Bone marrow (tissue), 2 donors: ENCODE measurements around the gene DGCR8.

Experiments used
- DNase-seq, 2 donors: peaks; one replicate each; lab custom pipeline; 2025; lab: John Stamatoyannopoulos, UW

The DGCR8 gene

DNA sequence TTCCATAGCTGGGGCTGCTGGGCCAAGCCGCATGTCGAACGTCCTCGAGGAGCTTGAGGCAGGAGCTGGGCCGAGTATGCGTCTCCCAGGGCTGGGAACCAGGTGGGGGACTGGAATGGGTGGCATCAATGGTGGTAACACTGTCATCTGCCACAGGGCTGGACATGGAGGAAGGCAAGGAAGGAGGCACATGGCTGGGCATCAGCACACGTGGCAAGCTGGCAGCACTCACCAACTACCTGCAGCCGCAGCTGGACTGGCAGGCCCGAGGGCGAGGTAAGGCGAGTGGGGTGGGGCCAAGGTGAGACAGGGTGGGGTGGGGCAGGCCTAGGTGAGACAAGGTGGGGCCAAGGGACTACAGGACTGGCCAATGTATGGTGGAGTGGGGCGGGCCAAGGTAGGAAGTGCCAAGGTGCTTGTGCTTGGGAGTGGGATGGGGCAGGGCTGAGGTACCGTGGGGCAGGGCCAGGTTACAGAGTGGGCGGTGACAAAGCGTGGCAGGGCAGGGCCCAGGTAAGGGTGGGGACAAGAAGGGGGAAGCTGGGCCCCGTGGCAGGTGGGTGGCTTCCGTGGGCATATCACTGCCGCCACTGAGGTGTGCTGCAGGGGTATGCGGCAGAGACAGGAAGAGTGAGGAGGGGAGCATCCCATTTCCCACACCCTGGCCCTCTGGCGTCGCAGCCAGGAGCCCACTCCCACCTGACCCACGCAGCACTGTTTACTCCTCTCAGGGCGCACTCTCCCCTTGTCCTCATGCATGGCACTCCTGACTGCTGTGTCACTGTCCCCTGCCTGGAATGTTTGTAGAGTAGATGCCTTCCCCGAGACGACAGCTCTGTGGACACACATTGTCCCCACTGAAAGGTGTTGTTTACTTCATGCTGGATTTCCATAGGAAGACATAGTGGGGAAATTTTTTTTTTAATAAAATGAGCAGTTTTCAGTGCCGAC, 27.5 kb upstream of the DGCR8 start:
- DNase-seq, result no peak

DNA sequence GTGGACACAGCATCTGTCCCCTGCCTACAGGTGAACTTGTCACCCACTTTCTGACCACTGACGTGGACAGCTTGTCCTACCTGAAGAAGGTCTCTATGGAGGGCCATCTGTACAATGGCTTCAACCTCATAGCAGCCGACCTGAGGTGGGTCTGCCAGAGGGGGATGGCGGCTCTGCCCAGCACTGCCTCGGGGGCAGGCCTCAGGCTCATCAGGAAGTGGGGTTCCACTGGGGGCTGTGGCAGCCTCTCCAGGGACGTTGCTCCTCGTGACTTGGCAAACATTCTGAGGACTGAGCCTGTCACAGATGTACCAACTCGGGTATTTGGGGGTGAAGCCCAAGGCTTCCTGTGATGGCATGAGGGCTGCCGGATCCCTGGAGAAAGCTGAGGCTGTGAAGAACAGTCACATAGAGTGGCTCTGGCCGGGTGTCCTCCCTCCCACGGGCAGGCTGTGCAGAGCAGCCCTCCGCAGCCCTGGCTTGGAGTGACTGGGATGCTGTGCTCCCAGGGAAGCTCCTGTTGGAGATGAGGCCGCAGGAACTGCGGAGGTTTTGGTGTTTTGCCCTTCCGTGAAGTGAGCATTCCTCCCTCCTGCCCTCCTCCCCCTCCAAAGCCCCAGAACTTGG, 26.5 kb upstream of the DGCR8 start:
- DNase-seq, result no peak

DNA sequence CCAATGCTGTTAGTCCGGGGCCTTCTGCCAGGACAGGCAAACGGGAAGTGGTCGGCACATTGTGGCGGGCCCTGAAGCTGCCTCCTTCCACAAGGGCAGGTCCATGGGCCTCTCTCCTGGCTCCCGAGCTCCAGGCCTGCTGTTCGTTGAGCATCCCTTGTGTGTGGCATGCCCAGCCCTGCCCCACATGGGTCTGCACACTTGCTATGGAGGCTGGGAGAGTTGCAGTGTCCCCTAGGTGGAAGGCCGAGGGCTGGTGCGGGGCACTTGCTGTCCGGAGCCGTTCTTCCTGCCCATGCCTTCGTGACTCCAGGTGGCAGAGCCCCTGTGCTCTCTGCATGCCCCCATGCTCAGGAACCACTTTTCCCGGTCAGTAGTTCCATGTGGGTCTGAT, 26.0 kb upstream of the DGCR8 start:
- no peak for DNase-seq

DNA sequence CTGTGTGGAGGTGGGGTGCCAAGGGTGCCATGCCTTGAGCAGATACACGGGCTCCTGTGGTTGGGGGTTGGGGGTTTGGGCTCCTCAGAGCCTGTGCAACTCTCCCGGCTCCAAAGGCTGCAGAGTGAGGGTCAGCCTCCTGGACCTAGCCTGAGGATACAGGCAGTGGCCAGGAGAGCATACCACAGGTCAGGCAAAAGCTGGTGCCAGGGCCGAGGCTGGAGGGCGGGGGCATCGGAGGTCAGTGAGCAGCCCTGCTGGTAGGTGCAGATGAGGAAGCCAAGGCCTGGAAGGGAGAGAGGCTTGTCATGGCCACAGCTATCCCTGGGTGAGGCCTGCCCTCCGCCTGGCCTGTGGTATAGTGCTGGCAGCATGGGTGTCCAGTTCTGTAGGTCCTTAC, 25.6 kb upstream of the DGCR8 start:
- no peak for DNase-seq

DNA sequence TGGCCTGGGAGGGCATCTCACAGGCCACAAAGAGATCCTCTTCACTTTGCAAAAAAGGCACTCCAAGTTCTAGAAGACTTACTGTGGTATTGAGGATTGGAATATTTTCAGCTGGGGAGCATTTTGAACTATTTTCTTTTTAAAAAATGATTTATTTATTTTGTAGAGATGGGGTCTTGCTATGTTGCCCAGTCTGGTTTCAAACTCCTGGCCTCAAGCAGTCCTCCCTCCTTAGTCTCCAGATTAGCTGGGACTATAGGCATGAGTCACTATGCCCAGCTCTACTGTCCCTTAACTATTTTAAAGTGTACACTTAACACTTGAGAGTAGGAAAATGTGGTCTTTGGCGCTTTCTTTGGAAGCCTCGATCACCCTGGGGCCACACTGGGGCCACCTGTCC, 24.9 kb upstream of the DGCR8 start:
- DNase-seq, result no peak

DNA sequence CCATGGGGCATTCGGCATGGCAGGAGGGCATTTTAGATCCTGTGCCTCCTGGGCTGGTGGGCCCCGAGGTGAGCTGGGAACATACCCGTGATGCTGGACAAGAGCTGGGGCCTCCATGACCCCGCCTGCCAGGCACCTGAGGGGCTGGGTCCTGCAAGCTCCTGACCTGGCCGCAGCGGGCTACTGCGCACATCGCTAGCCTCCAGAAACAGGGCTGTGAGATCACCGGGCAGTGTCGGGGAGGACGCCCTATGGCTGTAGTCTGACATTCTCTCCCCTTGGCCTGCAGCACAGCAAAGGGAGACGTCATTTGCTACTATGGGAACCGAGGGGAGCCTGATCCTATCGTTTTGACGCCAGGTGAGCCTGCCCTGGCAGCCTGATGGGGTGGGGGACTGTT, 24.4 kb upstream of the DGCR8 start:
- DNase-seq, result no peak

DNA sequence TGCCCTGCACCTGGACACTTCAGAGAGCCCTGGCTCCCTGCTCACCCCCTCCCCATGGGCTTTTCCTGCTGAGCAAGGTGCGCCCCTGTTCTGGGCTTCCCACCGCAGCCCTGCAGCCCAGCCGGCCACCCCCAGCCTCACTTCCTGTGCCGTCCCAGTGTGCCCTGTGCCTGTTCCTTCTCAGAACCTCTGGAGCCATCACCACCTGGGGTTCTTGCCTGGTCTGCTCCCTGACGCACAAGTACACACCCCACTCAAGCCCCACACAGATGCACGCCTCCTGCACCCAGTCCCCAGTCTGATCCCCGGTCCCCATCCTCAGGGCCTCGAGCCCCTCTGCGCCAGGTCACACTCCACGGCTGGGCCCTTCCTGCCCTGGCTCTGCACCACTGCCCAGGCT, 23.9 kb upstream of the DGCR8 start:
- DNase-seq, result no peak

DNA sequence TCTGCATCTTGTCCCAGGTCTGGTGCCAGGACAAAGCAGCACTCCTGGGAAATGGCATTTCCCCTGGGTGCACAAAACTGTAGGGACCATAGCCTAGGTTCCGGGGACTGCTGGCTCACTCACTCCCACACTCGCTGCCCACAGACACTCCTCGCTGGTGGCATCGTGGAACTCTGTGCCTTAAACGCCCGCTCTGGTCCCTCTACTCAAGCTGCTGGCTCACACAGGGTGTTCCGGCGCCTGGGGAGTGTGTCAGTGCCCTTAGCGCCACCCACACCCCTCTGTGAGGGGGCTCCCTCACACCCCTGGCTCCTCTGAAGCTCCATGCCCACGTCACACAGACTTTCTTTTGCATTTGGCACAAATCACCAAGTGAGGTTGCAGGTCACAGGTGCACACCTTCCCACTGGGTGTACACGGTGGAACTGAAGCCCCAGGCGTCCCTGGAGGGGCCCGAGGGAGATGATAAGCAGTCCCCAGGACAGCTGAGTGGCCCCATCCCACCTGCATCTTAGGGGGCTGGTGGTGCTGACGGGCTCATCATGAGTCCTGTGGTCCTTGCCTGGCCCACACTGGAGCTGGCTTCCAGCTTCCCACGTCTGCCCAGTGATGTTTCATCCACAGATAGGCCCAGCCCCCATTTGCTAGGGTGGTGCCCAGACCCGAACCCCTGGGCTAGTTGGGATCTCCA, 23.2 kb upstream of the DGCR8 start:
- no peak for DNase-seq

DNA sequence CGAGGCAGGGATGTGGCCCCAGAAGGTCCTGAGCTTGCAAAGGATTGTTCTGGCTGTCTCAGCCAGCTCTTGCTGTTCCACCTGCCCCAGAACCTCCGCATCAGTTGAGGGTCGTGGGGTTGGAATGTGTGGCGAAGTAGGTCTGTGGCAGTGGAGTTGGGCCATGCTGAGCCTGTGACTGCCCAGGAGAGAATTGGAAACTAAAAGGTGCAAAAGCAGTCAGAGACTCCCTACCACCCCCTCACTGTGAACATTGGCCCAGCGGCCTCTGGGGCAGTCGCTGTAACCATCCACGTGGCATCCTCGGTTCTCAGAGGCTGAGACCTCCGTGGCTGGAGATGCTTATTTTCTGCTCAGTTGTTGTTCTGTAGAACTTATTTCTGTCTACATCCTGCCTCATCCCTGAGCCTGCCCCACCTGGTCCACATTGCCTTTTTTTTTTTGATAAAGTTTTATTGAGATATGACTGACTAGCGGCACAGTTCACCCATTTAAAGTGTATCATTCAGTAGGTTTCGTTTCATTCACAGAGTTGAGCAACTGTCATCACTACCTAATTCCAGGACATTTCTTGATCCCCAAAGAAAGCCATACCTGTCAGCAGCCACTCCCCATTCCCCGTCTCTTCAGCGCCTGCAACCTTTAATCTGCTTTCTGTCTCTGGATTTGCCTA, 22.3 kb upstream of the DGCR8 start:
- DNase-seq, result no peak

DNA sequence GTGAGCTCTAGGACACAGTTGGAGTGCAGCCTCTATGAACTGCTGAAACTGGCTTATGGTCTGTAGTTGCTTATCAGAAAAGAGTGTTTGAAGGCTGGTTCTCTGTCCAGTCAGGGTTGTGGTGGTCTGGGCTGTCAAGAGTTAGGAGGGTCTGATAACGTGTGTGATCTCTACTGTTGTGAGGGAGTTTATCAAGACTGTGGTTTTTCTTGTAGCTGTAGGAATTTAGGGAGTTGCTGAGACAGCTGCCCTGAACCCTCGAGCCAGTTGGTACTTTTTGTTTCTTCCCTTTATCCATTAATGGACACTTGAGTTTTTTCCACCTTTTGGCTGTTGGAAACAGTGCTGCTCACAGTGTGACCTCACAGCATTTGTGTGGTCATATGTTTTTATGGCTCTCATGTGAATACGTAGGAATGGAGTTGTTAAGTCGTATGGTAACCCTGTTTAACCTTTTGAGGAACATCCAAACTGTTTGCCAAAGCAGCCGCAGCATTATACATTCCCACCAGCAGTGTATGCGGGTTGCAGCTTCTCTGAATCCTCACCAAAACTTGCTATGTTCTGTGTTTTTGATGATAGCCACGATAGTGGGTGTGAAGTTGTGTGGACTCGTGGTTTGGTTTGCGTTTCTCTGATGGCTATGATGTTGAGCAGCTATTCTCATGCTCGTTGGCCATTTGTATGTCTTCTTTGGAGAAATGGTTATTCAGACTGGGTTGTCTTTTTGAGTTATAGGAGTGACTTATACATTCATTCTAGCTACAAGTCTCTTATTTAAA, 20.9 kb upstream of the DGCR8 start:
- no peak for DNase-seq

DNA sequence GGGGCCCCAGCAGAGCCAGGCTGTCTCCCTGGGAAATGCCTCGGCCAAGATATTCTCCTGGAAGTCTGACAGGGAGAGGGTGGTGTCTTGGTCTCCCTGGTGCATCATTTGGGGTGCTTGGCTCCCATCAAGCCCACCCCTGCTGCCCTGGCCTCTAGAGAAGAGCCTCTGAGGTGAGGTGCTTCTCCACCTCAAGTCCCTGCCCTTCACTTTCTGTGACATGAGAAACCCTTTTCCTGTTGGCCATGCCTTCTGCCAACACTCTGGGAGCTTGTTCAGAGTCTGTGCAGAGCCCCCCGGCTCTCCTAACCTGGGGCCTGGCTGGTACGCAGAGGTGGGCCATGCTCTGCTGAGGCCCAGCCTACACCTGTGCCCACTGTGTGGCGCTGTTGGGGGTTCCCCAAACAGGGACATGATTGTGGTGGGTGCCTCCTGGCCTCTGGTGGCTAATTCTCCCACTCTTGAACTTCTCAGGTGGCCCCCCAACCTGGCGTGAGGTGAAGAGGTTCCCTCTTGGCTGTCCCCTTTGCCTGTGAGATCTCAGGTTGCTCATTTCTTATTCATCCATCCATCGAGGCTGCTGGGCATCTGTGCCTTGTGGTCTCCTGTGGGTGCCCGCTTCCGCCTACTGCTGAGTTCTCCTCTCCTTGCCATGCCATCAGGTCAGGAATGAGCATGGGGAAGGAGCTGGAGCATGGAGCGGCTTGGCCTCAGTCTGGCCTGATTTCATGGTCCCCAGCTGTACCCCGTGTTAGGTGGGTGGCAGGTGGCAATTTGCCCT, 19.2 kb upstream of the DGCR8 start:
- DNase-seq, result no peak

DNA sequence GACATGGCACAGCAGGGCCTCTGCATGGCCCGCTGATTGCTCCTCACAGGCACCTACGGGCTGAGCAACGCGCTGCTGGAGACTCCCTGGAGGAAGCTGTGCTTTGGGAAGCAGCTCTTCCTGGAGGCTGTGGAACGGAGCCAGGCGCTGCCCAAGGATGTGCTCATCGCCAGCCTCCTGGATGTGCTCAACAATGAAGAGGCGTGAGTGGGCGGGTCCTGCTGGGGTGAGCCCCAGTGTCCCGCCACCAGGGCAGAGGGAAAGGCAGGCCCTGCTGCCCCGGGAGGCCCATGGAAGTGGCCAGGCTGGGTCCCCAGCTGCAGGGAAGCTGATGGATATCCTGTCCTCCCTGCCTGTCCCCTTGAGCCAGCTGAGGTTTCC, 18.6 kb upstream of the DGCR8 start:
- no peak for DNase-seq

DNA sequence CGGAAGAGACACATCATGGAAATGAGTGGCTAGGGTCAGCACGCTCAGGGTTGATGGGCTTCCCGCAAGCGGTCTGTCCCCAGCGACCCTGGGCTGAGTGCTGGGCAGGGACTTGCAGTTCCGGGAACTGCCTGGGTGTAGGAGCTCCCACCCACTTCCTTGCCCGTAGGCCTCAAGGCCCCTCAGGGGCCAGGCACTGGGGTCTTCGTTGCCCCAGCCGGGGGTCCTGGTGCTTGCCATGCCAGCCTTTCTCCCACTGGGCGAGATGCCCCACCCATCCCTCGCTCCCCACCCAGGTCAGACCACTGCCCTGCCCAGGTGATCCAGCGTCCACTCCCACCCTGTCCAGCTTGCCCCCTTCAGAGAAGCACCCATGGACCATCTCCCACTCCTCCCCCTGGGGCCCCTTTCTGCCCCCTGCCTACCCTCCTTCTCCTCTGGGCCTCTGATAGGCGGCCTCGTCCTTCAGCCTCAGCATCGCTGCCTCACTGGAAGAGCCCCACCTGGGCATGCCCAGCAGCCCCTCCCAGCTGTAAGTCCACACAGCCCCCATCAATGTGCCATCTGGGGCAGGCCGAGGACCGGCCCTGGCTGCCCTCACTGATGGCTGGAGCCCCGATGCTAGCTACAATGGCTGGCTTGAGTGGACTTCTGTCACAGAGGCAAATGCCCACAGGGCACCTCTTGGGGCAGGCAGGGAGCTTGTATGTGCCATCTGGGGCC, 17.8 kb upstream of the DGCR8 start:
- no peak for DNase-seq

DNA sequence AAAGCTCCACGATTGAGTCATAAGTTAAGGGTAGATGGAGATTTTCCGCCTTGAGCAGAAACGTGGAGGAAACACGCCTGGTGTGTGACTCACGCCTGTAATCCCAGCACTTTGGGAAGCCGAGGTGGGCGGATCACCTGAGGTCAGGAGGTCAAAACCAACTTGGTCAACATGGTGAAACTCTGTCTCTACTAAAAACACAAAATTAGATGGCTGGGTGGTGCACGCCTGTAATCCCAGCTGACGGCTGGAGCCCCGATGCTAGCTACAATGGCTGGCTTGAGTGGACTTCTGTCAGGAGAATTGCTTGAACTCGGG, 17.3 kb upstream of the DGCR8 start:
- no peak for DNase-seq

DNA sequence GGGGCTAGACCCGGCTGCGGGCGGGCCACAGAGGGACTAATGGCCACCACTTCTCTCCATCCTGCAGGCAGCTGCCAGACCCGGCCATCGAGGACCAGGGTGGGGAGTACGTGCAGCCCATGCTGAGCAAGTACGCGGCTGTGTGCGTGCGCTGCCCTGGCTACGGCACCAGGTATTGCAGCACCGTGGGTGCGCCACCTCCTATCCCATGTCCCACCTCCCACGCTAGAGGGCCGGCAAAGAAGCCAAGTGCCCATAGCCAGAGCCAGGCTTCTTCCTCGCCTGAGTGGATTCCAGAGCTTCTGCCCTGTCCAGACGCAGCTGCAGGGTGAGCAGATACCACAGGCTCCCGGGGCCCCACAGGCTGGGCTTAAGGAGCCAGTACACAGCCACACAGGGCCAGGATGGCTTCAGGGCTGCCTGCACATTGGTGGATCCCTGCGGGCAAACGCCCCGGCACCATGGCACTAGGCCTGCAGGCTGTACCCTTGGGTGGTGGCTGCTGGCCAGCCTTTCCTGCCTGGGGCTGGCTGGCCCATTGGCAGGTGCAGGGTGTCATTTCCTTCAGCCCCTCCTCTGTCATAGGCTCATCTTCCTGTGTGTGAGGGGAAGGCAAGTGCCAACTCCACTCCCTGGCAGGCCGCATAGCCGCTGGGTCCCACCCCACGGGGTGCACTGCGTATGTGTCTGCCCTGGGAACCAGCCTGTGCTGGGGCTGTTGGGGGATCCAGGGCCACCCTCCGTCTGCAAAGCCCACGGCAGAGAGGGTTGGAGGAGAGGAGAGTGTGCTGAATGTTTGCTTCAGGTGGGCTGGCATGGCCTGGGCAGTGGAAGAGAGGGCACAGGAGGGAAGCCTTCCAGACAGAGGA, 16.5 kb upstream of the DGCR8 start:
- no peak for DNase-seq

DNA sequence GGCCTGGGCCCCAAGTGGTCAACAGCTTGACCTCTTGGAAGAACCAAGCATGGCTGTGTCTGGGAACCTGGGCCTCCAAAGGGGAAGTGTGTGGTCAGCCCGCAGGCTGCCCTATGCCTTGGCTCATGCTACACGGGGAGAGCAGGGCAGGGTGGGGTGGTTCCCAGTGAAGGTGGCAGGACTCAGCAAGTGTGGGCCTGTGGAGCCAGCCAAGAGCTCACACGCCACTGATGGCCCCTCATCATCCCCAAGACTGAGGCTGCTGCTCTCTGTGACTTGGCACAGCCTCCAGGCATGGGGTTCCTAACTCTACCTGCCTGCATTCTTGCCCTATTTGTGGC, 15.9 kb upstream of the DGCR8 start:
- DNase-seq, result no peak

DNA sequence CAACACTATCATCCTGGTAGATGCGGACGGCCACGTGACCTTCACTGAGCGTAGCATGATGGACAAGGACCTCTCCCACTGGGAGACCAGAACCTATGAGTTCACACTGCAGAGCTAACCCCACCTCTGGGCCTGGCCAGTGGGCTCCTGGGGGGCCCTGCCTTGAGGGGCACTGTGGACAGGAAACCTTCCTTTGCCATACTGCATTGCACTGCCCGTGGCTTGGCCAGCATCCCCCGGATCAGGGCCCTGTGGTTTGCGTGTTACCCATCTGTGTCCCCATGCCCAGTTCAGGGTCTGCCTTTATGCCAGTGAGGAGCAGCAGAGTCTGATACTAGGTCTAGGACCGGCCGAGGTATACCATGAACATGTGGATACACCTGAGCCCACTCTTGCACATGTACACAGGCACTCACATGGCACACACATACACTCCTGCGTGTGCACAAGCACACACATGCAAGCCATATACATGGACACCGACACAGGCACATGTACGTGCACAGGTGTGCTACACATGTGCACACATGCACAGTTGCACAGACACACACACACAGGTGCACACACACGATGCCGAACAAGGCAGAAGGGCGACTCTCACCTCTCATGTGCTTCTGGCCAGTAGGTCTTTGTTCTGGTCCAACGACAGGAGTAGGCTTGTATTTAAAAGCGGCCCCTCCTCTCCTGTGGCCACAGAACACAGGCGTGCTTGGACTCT, 15.3 kb upstream of the DGCR8 start:
- DNase-seq, result no peak

DNA sequence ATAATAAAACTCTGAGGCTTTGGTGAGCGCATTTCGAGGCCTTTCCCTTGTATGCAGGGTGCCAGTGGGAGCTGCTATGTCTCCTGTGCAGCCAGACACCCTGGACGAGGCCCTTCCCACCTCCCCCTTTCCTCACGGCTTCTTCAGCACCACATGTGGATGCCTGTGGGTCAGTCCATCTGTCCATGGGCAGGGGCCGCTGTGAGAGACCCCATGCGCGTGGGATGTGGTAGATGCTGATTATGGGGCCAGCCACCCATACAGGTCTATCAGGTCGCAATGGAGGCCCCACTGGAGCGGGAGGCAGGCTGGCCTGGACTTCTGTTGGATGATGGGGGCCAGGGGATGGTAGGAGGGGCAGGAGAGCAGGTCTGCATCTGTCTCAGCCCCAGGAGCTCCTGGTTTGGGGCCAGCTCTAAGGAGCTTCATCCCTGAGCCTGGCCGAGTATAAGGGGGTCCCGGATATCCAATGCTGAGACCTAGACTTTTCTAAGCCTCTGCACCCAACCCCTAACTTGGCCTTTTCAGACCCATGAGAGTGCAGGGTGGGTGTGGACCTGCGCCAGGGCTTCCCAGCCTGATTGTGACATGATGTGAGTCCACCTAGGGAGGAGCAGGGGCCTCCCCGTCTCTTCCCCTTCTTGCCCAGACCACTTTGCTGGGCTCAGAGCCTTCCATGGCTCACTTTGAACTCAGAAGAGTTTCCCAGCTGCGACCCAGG, 14.0 kb upstream of the DGCR8 start:
- no peak for DNase-seq
